Measurements from ENCODE around the gene TSPAN9.

Gene TSPAN9

GRCh38 chr12:3130057-3130830 is 53.1 kb downstream of the TSPAN9 start:
- H2AFZ ChIP-seq (ENCODE audit: low read length) = no peak overlapping the region
- H3K4me1 ChIP-seq (ENCODE audit: insufficient read depth, low read length, severe bottlenecking) = no peaks in the 10 kb centered on the region
- no peak for TF ChIP-seq EZH2 (IDR thresholded peaks at IDR 0.05; ENCODE audit: borderline replicate concordance, low read length)
- TF ChIP-seq, protein P1, sequence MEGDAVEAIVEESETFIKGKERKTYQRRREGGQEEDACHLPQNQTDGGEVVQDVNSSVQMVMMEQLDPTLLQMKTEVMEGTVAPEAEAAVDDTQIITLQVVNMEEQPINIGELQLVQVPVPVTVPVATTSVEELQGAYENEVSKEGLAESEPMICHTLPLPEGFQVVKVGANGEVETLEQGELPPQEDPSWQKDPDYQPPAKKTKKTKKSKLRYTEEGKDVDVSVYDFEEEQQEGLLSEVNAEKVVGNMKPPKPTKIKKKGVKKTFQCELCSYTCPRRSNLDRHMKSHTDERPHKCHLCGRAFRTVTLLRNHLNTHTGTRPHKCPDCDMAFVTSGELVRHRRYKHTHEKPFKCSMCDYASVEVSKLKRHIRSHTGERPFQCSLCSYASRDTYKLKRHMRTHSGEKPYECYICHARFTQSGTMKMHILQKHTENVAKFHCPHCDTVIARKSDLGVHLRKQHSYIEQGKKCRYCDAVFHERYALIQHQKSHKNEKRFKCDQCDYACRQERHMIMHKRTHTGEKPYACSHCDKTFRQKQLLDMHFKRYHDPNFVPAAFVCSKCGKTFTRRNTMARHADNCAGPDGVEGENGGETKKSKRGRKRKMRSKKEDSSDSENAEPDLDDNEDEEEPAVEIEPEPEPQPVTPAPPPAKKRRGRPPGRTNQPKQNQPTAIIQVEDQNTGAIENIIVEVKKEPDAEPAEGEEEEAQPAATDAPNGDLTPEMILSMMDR (IDR thresholded peaks at IDR 0.05; ENCODE audit: low read length) = no peak
- no peaks in the 10 kb centered on the region for H3K9me2 ChIP-seq (ENCODE audit: low read depth, low read length)
- no peaks in the 10 kb centered on the region for H3K36me3 ChIP-seq (ENCODE audit: insufficient read depth, low read length)
- H3K9me3 ChIP-seq (ENCODE audit: low read length) = no peaks in the 10 kb centered on the region
- no peaks in the 10 kb centered on the region for H3K79me2 ChIP-seq (ENCODE audit: insufficient read depth, low read length)
- no peak overlapping the region for H3K4me2 ChIP-seq (ENCODE audit: low read length)
- no peak overlapping the region for H3K9ac ChIP-seq (ENCODE audit: low read length)
- H3K4me3 ChIP-seq (ENCODE audit: low read depth, low read length, poor library complexity, severe bottlenecking) = no peak overlapping the region
- H3F3A ChIP-seq (ENCODE audit: insufficient read depth, low read length) = no peaks in the 10 kb centered on the region
- no peak overlapping the region for H3K27ac ChIP-seq (ENCODE audit: low read depth, low read length, poor library complexity, severe bottlenecking)
- H3K27me3 ChIP-seq (ENCODE audit: insufficient read depth, low read length) = 0 out of 2 replicates have a peak, but pooled peaks cover 9% of the 10 kb centered on the region
- H4K20me1 ChIP-seq (ENCODE audit: insufficient read depth, low read length) = no peaks in the 10 kb centered on the region

- Histone ChIP-seq H3K4me3 (ENCODE audit: low read depth, low read length, poor library complexity, severe bottlenecking) (no peak overlapping the region), H3K4me1 (ENCODE audit: insufficient read depth, low read length, severe bottlenecking) (no peaks in the 10 kb centered on the region), H3F3A (ENCODE audit: insufficient read depth, low read length) (no peaks in the 10 kb centered on the region), H3K27ac (ENCODE audit: low read depth, low read length, poor library complexity, severe bottlenecking) (no peak overlapping the region), H2AFZ (ENCODE audit: low read length) (no peak overlapping the region), H3K9ac (ENCODE audit: low read length) (no peak overlapping the region), H3K9me2 (ENCODE audit: low read depth, low read length) (no peaks in the 10 kb centered on the region), H4K20me1 (ENCODE audit: insufficient read depth, low read length) (no peaks in the 10 kb centered on the region), H3K4me2 (ENCODE audit: low read length) (no peak overlapping the region), H3K79me2 (ENCODE audit: insufficient read depth, low read length) (no peaks in the 10 kb centered on the region), H3K27me3 (ENCODE audit: insufficient read depth, low read length) (0 out of 2 replicates have a peak, but pooled peaks cover 9% of the 10 kb centered on the region), H3K9me3 (ENCODE audit: low read length) (no peaks in the 10 kb centered on the region), H3K36me3 (ENCODE audit: insufficient read depth, low read length) (no peaks in the 10 kb centered on the region)
- TF ChIP-seq, protein P1 (IDR thresholded peaks at IDR 0.05; ENCODE audit: low read length) = no peak
- no peak for TF ChIP-seq EZH2 (IDR thresholded peaks at IDR 0.05; ENCODE audit: borderline replicate concordance, low read length)
Measured at GRCh38 chr12:3131129-3131528, 54.0 kb downstream of the TSPAN9 start.

DNA sequence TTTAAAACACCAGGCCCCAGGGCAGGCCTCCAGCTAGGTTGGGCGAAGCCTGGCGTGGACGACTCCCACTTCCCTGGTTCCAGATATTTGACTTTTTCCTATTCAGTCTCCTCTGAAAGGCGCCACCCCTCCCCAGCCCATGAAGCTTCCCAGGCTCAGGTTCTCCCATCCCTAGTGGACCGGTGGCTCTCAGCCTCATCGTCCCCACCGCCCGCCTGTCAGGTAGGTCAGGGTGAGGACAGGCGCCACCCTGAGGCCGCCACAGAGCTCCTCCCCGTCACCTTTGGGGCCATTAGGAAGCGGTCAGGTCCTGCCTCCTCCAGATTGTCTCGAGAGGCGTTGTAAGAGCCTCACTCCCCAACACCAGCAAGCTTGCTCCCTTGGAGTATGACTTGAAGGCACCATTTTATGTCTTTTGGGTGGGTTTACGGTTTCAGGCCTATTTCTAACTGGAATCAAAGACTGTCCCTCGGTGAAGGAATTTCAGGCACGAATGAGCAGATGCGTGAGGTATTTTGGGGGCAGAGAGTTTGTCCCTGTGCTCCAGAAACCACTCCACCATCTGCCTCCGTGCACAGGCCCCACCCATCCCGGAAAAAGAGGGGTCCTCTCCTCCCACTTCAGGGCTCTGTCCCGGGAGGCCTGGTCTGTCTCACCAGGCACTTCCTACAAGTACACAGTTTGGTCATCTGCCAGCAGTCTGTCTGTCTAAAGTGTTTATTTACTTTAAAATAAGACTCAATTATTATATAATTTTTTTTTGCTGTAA is 55.6 kb downstream of the TSPAN9 start:
- H3K9me2 ChIP-seq (ENCODE audit: low read depth, low read length) = no peaks in the 10 kb centered on the region
- no peaks in the 10 kb centered on the region for H4K20me1 ChIP-seq (ENCODE audit: insufficient read depth, low read length)
- no peaks in the 10 kb centered on the region for H3K9me3 ChIP-seq (ENCODE audit: low read length)
- no peaks in the 10 kb centered on the region for H3K36me3 ChIP-seq (ENCODE audit: insufficient read depth, low read length)
- peaks cover 9% of the 10 kb centered on the region; the same call in 1 of the 2 replicates for H3K27me3 ChIP-seq (ENCODE audit: insufficient read depth, low read length)
- H3K27ac ChIP-seq (ENCODE audit: low read depth, low read length, poor library complexity, severe bottlenecking) = no peak overlapping the region
- H3F3A ChIP-seq (ENCODE audit: insufficient read depth, low read length) = no peaks in the 10 kb centered on the region
- no peak overlapping the region for H2AFZ ChIP-seq (ENCODE audit: low read length)
- H3K9ac ChIP-seq (ENCODE audit: low read length) = no peak overlapping the region
- no peak overlapping the region for H3K4me2 ChIP-seq (ENCODE audit: low read length)
- TF ChIP-seq, protein P1 (IDR thresholded peaks at IDR 0.05; ENCODE audit: low read length) = peak; percentile 39
- no peak for TF ChIP-seq EZH2 (IDR thresholded peaks at IDR 0.05; ENCODE audit: borderline replicate concordance, low read length)
- H3K79me2 ChIP-seq (ENCODE audit: insufficient read depth, low read length) = no peaks in the 10 kb centered on the region
- no peak overlapping the region for H3K4me3 ChIP-seq (ENCODE audit: low read depth, low read length, poor library complexity, severe bottlenecking)
- H3K4me1 ChIP-seq (ENCODE audit: insufficient read depth, low read length, severe bottlenecking) = no peaks in the 10 kb centered on the region

Measured in OCI-LY1 (cell line).